Measurements from ENCODE around the gene RXFP1.

DNA sequence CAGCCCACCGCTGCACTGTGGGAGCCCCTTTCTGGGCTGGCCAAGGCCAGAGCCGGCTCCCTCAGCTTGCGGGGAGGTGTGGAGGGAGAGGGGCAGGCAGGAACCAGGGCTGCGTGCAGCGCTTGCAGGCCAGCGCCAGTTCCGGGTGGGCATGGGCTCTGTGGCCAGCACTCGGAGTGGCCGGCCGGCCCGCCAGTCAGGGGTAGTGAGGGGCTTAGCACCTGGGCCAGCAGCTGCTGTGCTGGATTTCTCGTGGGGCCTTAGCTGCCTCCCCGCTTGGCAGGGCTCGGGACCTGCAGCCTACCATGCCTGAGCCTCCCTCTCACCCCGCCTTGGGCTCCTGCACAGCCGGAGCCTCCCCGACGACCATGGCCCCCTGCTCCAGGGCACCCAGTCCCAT is 45.2 kb downstream of the RXFP1 start:
- TF ChIP-seq, protein P1, sequence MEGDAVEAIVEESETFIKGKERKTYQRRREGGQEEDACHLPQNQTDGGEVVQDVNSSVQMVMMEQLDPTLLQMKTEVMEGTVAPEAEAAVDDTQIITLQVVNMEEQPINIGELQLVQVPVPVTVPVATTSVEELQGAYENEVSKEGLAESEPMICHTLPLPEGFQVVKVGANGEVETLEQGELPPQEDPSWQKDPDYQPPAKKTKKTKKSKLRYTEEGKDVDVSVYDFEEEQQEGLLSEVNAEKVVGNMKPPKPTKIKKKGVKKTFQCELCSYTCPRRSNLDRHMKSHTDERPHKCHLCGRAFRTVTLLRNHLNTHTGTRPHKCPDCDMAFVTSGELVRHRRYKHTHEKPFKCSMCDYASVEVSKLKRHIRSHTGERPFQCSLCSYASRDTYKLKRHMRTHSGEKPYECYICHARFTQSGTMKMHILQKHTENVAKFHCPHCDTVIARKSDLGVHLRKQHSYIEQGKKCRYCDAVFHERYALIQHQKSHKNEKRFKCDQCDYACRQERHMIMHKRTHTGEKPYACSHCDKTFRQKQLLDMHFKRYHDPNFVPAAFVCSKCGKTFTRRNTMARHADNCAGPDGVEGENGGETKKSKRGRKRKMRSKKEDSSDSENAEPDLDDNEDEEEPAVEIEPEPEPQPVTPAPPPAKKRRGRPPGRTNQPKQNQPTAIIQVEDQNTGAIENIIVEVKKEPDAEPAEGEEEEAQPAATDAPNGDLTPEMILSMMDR (IDR thresholded peaks at IDR 0.05), result no peak
- TF ChIP-seq POLR2AphosphoS5 (IDR thresholded peaks at IDR 0.05), result no peak

All from prostate gland (tissue), 2 donors.